ENCODE measurements around the gene TMEM258. TPM values are rescaled to one million over a fixed set of nuclear protein-coding genes. Genes with fewer than 3 reads are reported as not detected.

Gene TMEM258
- total and polyA plus RNA-seq, 2 donors (not counting 1 experiment from before 2014, with no cell fraction given) = 65.8 to 130 TPM

GRCh38 chr11:61783717-61784505 is 8.5 kb downstream of the TMEM258 start:
- H3K27ac Mint-ChIP-seq = no peak overlapping the region
- H3K4me3 Mint-ChIP-seq = no peak overlapping the region
- ChIA-PET CTCF (interaction anchor here (1.4 kb wide), 1 partner anchor 13 kb away, joined by 5 read pairs; no protein-coding TSS in a partner anchor), POLR2A (no interaction called here)
- Histone ChIP-seq H4K20me1 (ENCODE audit: control insufficient read depth, insufficient read depth, low read length, poor library complexity, severe bottlenecking) (peaks cover 11% of the 10 kb centered on the region), H3K9me3 (ENCODE audit: control extremely low read depth in 1 of 3, control insufficient read depth in 2 of 3, insufficient read depth in 1 of 3, low read length in 2 of 3) (no peaks in the 10 kb centered on the region), H3K36me3 (replicated peaks in 1 of 2; ENCODE audit: control extremely low read depth in 1 of 2, control insufficient read depth in 1 of 2, extremely low read depth in 1 of 2, insufficient read depth in 2 of 2, low read length in 1 of 2) (peaks cover 0 to 27% of the 10 kb centered on the region in 2 experiments), H3K9ac (ENCODE audit: low read length) (no peak overlapping the region), H3K4me2 (replicated peaks; ENCODE audit: low read depth, low read length, poor library complexity, severe bottlenecking) (no peak overlapping the region), H3K27ac (ENCODE audit: low read length in 2 of 2) (no peak overlapping the region), H3K4me3 (ENCODE audit: control extremely low read depth in 1 of 5, extremely low read depth in 1 of 5, insufficient read depth in 1 of 5, low read depth in 2 of 5, low read length in 4 of 5) (no peak overlapping the region), H3K4me1 (ENCODE audit: control insufficient read depth in 2 of 2, insufficient read depth in 2 of 2, low read length in 2 of 2) (peaks cover 9 to 12% of the 10 kb centered on the region in 2 donors), H2AFZ (ENCODE audit: insufficient read depth, low read depth, low read length, poor library complexity, severe bottlenecking) (no peak overlapping the region), H3K79me2 (ENCODE audit: control insufficient read depth, insufficient read depth, low read length) (peaks cover 2% of the 10 kb centered on the region), H3K27me3 (replicated peaks in 1 of 4; ENCODE audit: control extremely low read depth in 1 of 4, control insufficient read depth in 3 of 4, insufficient read depth in 4 of 4, low read length in 3 of 4) (peaks cover 0 to under 1% (median 0%) of the 10 kb centered on the region in 4 experiments)
- TF ChIP-seq EZH2 (IDR thresholded peaks at IDR 0.05; ENCODE audit: borderline replicate concordance, insufficient read depth, low read depth, low read length, poor library complexity, severe bottlenecking) (no peak), CTCF (IDR thresholded peaks at IDR 0.05) (no peak)
- no peaks in the 10 kb centered on the region for H3K27me3 Mint-ChIP-seq
- intact Hi-C loops (cut with micrococcal nuclease) = no loop called here
- ATAC-seq (ENCODE audit: low read depth) = no peak
- H3K9me3 Mint-ChIP-seq (ENCODE audit: insufficient read depth) = no peaks in the 10 kb centered on the region
- DNase-seq = no peak
- WGBS (ENCODE audit: insufficient coverage) = 79% methylated on average over 10 of the region's 13 CpGs
- H3K4me1 Mint-ChIP-seq = peaks cover 4% of the 10 kb centered on the region

- TF ChIP-seq CTCF (IDR thresholded peaks at IDR 0.05) (no peak), EZH2 (IDR thresholded peaks at IDR 0.05; ENCODE audit: borderline replicate concordance, insufficient read depth, low read depth, low read length, poor library complexity, severe bottlenecking) (no peak)
- H3K9me3 Mint-ChIP-seq (ENCODE audit: insufficient read depth) = no peaks in the 10 kb centered on the region
- Histone ChIP-seq H3K27me3 (replicated peaks in 1 of 4; ENCODE audit: control extremely low read depth in 1 of 4, control insufficient read depth in 3 of 4, insufficient read depth in 4 of 4, low read length in 3 of 4) (peaks cover 0 to 4% (median 0%) of the 10 kb centered on the region in 4 experiments), H4K20me1 (ENCODE audit: control insufficient read depth, insufficient read depth, low read length, poor library complexity, severe bottlenecking) (peaks cover 11% of the 10 kb centered on the region), H3K4me2 (replicated peaks; ENCODE audit: low read depth, low read length, poor library complexity, severe bottlenecking) (no peak overlapping the region), H3K27ac (ENCODE audit: low read length in 2 of 2) (no peak overlapping the region), H3K79me2 (ENCODE audit: control insufficient read depth, insufficient read depth, low read length) (no peaks in the 10 kb centered on the region), H3K4me3 (ENCODE audit: control extremely low read depth in 1 of 5, extremely low read depth in 1 of 5, insufficient read depth in 1 of 5, low read depth in 2 of 5, low read length in 4 of 5) (no peak overlapping the region), H2AFZ (ENCODE audit: insufficient read depth, low read depth, low read length, poor library complexity, severe bottlenecking) (no peak overlapping the region), H3K9me3 (ENCODE audit: control extremely low read depth in 1 of 3, control insufficient read depth in 2 of 3, insufficient read depth in 1 of 3, low read length in 2 of 3) (no peaks in the 10 kb centered on the region), H3K36me3 (replicated peaks in 1 of 2; ENCODE audit: control extremely low read depth in 1 of 2, control insufficient read depth in 1 of 2, extremely low read depth in 1 of 2, insufficient read depth in 2 of 2, low read length in 1 of 2) (peaks cover 0 to 17% of the 10 kb centered on the region in 2 experiments), H3K4me1 (ENCODE audit: control insufficient read depth in 2 of 2, insufficient read depth in 2 of 2, low read length in 2 of 2) (peaks cover 11 to 13% of the 10 kb centered on the region in 2 donors), H3K9ac (ENCODE audit: low read length) (no peak overlapping the region)
- ChIA-PET CTCF (interaction anchor here (1.5 kb wide), 1 partner anchor 88 kb away, joined by 3 read pairs; no protein-coding TSS in a partner anchor), POLR2A (no interaction called here)
- DNase-seq = no peak
- no peak for ATAC-seq (ENCODE audit: low read depth)
- intact Hi-C loops (cut with micrococcal nuclease) = no loop called here
- 96% methylated on average over 11 of the region's 11 CpGs for WGBS (ENCODE audit: insufficient coverage)
- no peak overlapping the region for H3K4me3 Mint-ChIP-seq
- peaks cover 5% of the 10 kb centered on the region for H3K27me3 Mint-ChIP-seq
- peaks cover 8% of the 10 kb centered on the region for H3K4me1 Mint-ChIP-seq
- no peak overlapping the region for H3K27ac Mint-ChIP-seq
Observed at GRCh38 chr11:61782841-61783240, 9.6 kb downstream of the TMEM258 start.
